Activated CD8-positive, alpha-beta T cell treated with anti-CD3 and anti-CD28 coated beads for 36 hours (primary cell): ENCODE results near the gene NLRP7. TPM values are rescaled to one million over a fixed set of nuclear protein-coding genes. Genes with fewer than 3 reads are reported as not detected.
"Not testable (repeated sequence)": the region's sequence is repeated elsewhere in the genome, so short reads cannot be mapped to it uniquely, and the experiment has no call there.

Source experiments
- ATAC-seq: fragments of 200-7000 bp; cut with Tn5 transposase; one replicate; pipeline ENCODE4 v1.10.0; 2021; ENCODE audit warnings: mild to moderate bottlenecking, moderate library complexity
- CTCF ChIA-PET: fragments of 350-600 bp; sonication (Branson Sonifier 250); formaldehyde crosslinking; loops from one replicate; lab custom pipeline; 2021; ENCODE audit warnings: antibody characterized with exemption; lab: Charles Lee
- POLR2A ChIA-PET: fragments of 350-600 bp; sonication (Branson Sonifier 250); formaldehyde crosslinking; loops from one replicate; lab custom pipeline; 2021; ENCODE audit warnings: antibody characterized with exemption; lab: Charles Lee
- DNase-seq: peaks from one replicate; pipeline ENCODE4 v3.0.0-alpha.2; 2020
- H3K27ac Mint-ChIP-seq: one replicate; pipeline ENCODE4 v1.8.0; 2021; ENCODE audit warnings: mild to moderate bottlenecking, mixed read lengths
- H3K27me3 Mint-ChIP-seq: one replicate; pipeline ENCODE4 v1.8.0; 2021; ENCODE audit warnings: mixed read lengths
- H3K36me3 Mint-ChIP-seq: one replicate; pipeline ENCODE4 v1.8.0; 2021; ENCODE audit warnings: low read depth, mixed read lengths
- H3K4me1 Mint-ChIP-seq: one replicate; pipeline ENCODE4 v1.8.0; 2021; ENCODE audit warnings: low read depth, mixed read lengths
- H3K4me3 Mint-ChIP-seq: one replicate; pipeline ENCODE4 v1.8.0; 2021; ENCODE audit warnings: mild to moderate bottlenecking, moderate library complexity, mixed read lengths
- H3K9me3 Mint-ChIP-seq: one replicate; pipeline ENCODE4 v1.8.0; 2021; ENCODE audit warnings: mixed read lengths
- intact Hi-C: fragments of 100-400 bp; cut with micrococcal nuclease; formaldehyde crosslinking; loops from one replicate; pipeline ENCODE4 v1.10.0; 2022
- total RNA-seq, 2 experiments: library from RNA; stranded (reverse); gene quantifications; one replicate each; pipeline ENCODE4 v1.2.3, GENCODE V29; 2021
- TF ChIP-seq, protein P1 (sequence below): fragments of 200-600 bp; IDR thresholded peaks from one replicate; pipeline ENCODE4 v1.8.0; 2022; ENCODE audit warnings: antibody characterized with exemption, mild to moderate bottlenecking

The NLRP7 gene
- total RNA-seq, 2 experiments from 2014 or later: not detected

DNA sequence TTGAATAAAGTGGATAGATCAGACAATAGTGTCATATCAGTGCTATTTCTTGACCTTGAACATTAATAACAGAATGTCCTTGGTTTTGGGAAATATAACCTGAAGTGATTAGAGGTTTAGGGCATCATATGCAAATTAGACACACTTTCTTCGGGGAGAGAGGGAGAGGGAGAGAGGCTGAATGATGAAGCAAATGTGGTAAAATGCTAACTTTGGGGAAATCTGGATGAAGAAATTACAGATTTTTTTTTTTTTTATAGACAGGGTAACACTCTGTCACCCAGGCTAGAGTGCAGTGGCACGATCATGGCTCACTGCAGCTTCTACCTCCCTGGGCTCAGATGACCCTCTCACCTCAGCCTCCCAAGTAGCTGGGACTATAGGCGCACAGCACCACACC is 45.3 kb downstream of the NLRP7 start:
- TF ChIP-seq, protein P1, sequence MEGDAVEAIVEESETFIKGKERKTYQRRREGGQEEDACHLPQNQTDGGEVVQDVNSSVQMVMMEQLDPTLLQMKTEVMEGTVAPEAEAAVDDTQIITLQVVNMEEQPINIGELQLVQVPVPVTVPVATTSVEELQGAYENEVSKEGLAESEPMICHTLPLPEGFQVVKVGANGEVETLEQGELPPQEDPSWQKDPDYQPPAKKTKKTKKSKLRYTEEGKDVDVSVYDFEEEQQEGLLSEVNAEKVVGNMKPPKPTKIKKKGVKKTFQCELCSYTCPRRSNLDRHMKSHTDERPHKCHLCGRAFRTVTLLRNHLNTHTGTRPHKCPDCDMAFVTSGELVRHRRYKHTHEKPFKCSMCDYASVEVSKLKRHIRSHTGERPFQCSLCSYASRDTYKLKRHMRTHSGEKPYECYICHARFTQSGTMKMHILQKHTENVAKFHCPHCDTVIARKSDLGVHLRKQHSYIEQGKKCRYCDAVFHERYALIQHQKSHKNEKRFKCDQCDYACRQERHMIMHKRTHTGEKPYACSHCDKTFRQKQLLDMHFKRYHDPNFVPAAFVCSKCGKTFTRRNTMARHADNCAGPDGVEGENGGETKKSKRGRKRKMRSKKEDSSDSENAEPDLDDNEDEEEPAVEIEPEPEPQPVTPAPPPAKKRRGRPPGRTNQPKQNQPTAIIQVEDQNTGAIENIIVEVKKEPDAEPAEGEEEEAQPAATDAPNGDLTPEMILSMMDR: no peak
- intact Hi-C loops: no loop called here
- H3K9me3 Mint-ChIP-seq: no peaks in the 10 kb centered on the region
- ChIA-PET POLR2A (no interaction called here), CTCF (no interaction called here)
- DNase-seq (no peak), ATAC-seq (no peak)
- H3K4me3 Mint-ChIP-seq: no peak overlapping the region
- H3K27ac Mint-ChIP-seq: no peak overlapping the region
- H3K27me3 Mint-ChIP-seq: peaks cover 9% of the 10 kb centered on the region
- H3K36me3 Mint-ChIP-seq: no peaks in the 10 kb centered on the region
- H3K4me1 Mint-ChIP-seq: no peaks in the 10 kb centered on the region

DNA sequence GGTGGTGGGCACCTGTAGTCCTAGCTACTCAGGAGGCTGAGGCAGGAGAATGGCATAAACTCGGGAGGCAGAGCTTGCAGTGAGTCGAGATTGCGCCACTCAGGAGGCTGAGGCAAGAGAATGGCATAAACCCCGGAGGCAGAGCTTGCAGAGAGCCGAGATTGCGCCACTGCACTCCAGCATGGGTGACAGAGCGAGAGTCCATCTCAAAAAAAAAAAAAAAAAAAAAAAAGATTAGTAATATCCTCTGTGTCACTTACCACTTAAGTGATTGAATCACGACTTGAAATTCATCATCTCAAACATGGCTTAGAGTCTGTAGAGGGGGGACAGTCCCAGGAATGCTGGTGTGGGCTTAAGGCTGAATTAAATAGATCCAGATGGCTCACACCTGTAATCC is 46.2 kb downstream of the NLRP7 start:
- H3K4me3 Mint-ChIP-seq, H3K4me1 Mint-ChIP-seq, DNase-seq, intact Hi-C loops, CTCF ChIA-PET, H3K36me3 Mint-ChIP-seq, H3K9me3 Mint-ChIP-seq, H3K27ac Mint-ChIP-seq, ATAC-seq, H3K27me3 Mint-ChIP-seq: not testable (repeated sequence)
- POLR2A ChIA-PET: interaction anchor here (0.6 kb wide), 1 partner anchor 236 kb away, joined by 3 read pairs; no protein-coding TSS in a partner anchor

DNA sequence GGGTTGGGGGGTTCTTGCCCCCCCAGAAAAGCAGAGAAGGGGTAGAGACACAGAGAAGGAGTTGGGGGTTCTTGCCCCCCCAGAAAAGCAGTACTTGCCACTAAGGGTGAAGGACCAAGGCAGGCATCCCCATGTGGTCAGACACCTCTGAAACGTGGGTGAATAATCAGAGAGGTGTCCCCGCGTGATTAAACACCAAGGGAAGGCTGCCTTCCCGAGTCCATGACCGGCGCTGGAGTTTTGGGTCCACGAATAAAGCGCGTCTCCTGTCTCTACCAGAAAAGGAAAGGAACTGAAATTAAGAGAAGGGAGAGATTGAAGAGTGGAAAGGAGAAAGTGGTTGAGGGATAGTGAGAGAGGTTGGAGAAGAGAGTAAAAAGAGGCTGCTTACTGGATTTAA is 47.7 kb downstream of the NLRP7 start:
- H3K9me3 Mint-ChIP-seq, H3K36me3 Mint-ChIP-seq, intact Hi-C loops, H3K4me3 Mint-ChIP-seq, H3K4me1 Mint-ChIP-seq, ATAC-seq, CTCF ChIA-PET, H3K27ac Mint-ChIP-seq, POLR2A ChIA-PET, DNase-seq, H3K27me3 Mint-ChIP-seq: not testable (repeated sequence)

DNA sequence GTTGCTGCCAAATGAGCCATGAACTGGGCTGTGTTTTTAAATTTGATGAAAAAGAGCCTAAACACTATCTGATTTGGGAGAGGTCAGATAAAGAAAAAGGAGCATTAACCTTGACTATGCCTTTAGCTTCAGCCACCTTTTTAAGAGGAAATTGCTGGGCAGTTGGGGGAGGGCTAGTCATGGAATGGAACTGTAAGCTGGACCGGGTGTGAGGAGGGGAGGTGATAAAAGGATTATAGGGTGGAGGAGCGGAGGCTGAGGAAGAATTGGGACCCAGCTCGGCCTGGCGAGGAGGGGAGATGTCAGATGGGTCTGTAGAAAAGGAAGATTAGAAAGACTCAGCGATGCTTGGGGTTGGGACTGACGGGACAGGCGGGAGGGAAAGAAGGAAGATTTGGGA is 48.6 kb downstream of the NLRP7 start:
- DNase-seq, intact Hi-C loops, H3K27me3 Mint-ChIP-seq, H3K9me3 Mint-ChIP-seq, POLR2A ChIA-PET, H3K4me3 Mint-ChIP-seq, H3K27ac Mint-ChIP-seq, H3K4me1 Mint-ChIP-seq, CTCF ChIA-PET, H3K36me3 Mint-ChIP-seq, ATAC-seq: not testable (repeated sequence)

DNA sequence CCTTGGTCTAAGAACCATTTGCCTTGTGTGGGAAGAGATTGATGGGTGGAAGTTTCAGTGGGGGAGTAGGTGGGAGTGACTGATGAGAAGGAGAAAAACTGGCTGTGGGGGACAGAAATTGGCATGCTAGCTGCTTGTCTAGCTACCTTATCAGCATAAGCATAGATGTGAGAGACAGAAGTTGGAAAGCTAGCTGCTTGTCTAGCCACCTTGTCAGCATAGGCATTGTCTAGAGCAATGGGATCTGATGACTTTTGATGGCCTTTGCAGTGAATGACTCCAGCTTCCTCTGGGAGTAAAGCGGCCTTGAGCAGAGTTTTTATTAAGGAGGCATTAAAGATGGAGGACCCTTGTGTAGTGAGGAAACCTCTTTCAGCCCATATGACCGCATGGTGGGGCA is 51.3 kb downstream of the NLRP7 start:
- POLR2A ChIA-PET: no interaction called here
- no peak for DNase-seq
- CTCF ChIA-PET: no interaction called here
- intact Hi-C loops: no loop called here
- Mint-ChIP-seq H3K27ac (no peak overlapping the region), H3K9me3 (no peaks in the 10 kb centered on the region), H3K4me1 (no peaks in the 10 kb centered on the region), H3K36me3 (no peaks in the 10 kb centered on the region), H3K4me3 (no peak overlapping the region), H3K27me3 (peaks cover 11% of the 10 kb centered on the region)
- no peak for ATAC-seq
- TF ChIP-seq, protein P1: no peak

DNA sequence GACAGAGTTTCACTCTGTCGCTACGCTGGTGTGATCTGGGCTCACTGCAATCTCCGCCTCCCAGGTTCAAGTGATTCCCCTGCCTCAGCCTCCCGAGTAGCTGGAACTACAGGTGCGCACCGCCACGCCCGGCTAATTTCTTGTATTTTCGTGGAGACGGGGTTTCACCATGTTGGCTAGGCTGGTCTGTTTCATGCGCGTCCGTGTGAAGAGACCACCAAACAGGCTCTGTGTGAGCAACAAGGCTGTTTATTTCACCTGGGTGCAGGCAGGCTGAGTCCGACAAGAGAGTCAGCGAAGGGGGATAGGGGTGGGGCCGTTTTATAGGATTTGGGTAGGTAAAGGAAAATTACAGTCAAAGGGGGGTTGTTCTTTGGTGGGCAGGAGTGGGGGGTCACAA is 53.2 kb downstream of the NLRP7 start:
- intact Hi-C loops, CTCF ChIA-PET, ATAC-seq, POLR2A ChIA-PET, H3K9me3 Mint-ChIP-seq, DNase-seq, H3K4me3 Mint-ChIP-seq, H3K4me1 Mint-ChIP-seq, H3K27ac Mint-ChIP-seq, H3K36me3 Mint-ChIP-seq: not testable (repeated sequence)
- H3K27me3 Mint-ChIP-seq: peaks cover 13% of the 10 kb centered on the region

DNA sequence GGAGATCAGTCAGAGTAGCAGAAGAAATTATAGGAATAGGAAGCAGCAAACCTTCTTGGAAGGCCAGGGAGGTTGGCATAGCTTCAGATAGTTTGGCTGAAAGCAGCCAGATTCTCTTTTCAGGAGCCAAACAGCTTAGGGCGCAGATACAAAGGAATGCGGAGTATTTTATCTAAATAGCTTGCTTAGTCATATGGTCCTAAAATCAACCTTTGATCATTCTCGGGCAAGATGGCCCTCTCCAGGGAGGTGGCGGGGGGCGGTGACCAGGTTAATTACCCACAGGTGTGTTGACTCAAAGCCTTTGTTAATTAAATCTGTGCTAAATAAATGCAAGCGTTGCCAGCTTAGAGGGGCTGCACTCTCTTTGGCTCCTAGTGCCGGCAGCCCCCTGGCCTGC is 53.9 kb downstream of the NLRP7 start:
- peaks cover 8% of the 10 kb centered on the region for H3K27me3 Mint-ChIP-seq
- no peaks in the 10 kb centered on the region for H3K9me3 Mint-ChIP-seq
- H3K36me3 Mint-ChIP-seq: no peaks in the 10 kb centered on the region
- ATAC-seq: no peak
- H3K27ac Mint-ChIP-seq: no peak overlapping the region
- H3K4me1 Mint-ChIP-seq: no peaks in the 10 kb centered on the region
- DNase-seq: no peak
- H3K4me3 Mint-ChIP-seq: no peak overlapping the region
- CTCF ChIA-PET: no interaction called here
- TF ChIP-seq, protein P1: no peak
- intact Hi-C loops: no loop called here
- POLR2A ChIA-PET: no interaction called here
